Fibroblast of villous mesenchyme (primary cell): Measurements from ENCODE around the gene DHRS7. TPM values are rescaled to one million over a fixed set of nuclear protein-coding genes. Genes with fewer than 3 reads are reported as not detected.

Experiments
- DNase-seq: peaks from one replicate; pipeline ENCODE4 v3.0.0-alpha.2; 2010; ENCODE audit warnings: low read depth
- H3K4me3 ChIP-seq: 2 replicates; pipeline ENCODE4 v1.5.1; 2011; ENCODE audit warnings: low read depth, mild to moderate bottlenecking, low read length
- total RNA-seq: library from RNA; depleted of rRNA; stranded (reverse); fragments of >200 nt; gene quantifications from 2 replicates; pipeline ENCODE4 v1.2.3, GENCODE V29; 2012
- TF ChIP-seq, protein P1 (sequence below): IDR thresholded peaks from 2 replicates; pipeline ENCODE4 v1.5.1; 2012; ENCODE audit warnings: low read depth, mild to moderate bottlenecking, low read length; ENCODE audit not compliant: insufficient read depth

DHRS7 gene
- total RNA-seq, result 70.9 and 72.5 TPM in 2 replicates

DNA sequence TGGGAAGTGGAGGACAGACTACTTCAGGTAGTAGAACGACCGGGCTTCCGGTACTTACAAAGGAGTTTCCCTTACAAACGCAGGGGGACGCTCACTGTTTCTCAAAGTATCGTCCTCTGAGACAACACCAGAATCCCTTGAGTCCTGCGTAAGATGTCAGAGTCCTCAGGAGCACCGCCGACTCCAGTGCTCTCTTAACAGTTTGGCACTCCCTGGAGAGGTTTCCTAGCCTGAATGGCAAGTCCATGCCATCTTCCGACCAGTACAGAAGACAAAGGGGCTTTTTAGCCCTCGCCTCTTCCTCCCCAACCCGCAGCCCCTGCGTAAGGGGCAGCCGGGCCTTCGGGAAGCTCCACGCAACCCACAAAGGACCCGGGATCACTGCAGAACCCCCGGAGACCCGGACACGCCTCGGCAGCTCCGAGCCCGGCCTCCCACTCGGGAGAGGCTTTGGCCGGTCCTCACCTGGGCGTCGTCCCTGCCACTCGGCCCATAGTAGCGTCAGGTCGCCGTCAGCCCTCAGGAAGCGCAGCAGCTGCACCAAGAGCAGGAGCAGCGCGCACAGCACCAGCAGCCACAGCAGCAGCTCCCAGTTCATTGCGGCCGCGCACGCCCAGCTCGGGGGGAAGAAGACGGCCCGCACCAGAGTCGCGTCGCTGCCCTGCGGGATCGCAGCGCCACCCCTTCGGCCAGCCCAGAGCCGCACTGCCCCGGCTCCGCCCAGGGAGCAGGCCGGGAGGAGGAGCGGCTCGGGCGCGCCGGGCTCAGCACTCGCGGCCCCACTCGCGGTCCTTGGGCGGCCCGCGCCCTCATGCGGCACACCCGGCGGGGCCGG, at the start of gene DHRS7:
TSS of gene DHRS7 (minus strand) at position 687 of the 835 bp plus-strand sequence. CDS start at position 598, 89 bp downstream.
- peak within 1 kb of the TSS; percentile 95 for H3K4me3 ChIP-seq
- TF ChIP-seq, protein P1, sequence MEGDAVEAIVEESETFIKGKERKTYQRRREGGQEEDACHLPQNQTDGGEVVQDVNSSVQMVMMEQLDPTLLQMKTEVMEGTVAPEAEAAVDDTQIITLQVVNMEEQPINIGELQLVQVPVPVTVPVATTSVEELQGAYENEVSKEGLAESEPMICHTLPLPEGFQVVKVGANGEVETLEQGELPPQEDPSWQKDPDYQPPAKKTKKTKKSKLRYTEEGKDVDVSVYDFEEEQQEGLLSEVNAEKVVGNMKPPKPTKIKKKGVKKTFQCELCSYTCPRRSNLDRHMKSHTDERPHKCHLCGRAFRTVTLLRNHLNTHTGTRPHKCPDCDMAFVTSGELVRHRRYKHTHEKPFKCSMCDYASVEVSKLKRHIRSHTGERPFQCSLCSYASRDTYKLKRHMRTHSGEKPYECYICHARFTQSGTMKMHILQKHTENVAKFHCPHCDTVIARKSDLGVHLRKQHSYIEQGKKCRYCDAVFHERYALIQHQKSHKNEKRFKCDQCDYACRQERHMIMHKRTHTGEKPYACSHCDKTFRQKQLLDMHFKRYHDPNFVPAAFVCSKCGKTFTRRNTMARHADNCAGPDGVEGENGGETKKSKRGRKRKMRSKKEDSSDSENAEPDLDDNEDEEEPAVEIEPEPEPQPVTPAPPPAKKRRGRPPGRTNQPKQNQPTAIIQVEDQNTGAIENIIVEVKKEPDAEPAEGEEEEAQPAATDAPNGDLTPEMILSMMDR, result peak; percentile 52
- peak; percentile 83 for DNase-seq

GRCh38 chr14:60214415-60215126, 49.4 kb upstream of the DHRS7 start:
- no peak for DNase-seq
- no peak overlapping the region for H3K4me3 ChIP-seq
- TF ChIP-seq, protein P1, result no peak

DNA sequence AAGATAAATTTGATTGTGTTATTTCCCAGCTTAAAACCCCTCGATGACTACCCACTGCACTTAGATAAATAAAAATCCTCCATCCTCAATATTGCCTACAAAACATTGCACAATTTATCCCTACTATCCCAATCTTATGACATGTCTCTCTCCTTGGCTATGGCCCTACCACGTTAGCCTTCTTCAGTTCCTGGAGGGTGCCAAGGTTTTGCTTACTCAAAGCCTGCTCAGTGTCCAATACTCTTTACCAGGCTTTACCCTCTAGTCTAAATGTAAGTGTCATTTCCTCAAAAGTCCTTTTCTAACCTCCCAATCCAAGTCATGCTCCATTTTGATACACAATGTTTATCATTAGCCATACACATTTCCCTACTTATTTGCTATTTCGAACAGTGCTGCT, 48.8 kb upstream of the DHRS7 start:
- H3K4me3 ChIP-seq, result no peak overlapping the region
- DNase-seq, result no peak
- TF ChIP-seq, protein P1, result no peak

DNA sequence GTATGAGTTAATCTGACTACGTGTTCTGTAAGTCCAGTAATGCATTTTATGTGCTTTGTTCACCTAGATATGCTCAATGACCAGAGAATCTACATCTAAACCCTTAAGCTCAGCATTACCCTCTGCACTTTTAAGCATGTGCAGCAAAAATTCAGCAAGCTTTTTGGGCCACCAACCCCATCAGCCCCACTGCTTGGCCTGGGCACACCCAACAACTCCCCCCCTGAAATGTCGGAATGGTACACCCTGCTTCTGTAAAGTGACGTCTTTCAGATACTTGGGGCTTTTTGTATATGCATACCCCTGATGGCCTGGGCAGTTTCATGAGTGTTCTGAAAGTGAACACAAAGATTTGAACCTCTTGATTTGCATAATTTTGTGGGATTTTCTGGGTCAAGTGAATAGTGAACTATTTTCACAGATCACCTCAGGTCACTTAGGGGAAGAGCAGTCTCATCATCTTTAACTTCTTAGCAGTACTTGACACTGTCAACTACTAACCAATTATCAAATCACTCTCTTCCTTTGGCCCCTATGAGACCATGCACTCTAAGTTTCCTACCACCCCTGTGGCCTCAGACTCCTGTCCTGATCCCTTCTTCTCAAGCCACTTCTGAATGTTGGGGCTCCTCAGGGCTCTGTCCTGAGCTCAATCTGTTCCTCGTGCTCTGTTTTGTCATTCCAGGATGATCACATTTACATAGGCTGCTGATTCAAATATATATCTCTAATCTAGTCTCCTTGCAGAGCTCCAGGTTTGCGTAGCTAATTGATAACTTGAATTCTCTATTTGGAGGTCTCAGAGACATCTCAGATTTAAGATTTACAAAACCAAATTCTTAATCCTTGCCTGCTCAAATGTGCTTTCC, 47.5 kb upstream of the DHRS7 start:
- H3K4me3 ChIP-seq, result no peak overlapping the region
- TF ChIP-seq, protein P1, result no peak
- no peak for DNase-seq

- no peak overlapping the region for H3K4me3 ChIP-seq
- TF ChIP-seq, protein P1, result no peak
- DNase-seq, result no peak
Measured at GRCh38 chr14:60211153-60211552, 46.0 kb upstream of the DHRS7 start.

GRCh38 chr14:60210703-60211102, 45.5 kb upstream of the DHRS7 start:
- no peak overlapping the region for H3K4me3 ChIP-seq
- TF ChIP-seq, protein P1, result no peak
- DNase-seq, result no peak
